Heart left ventricle (tissue), 16 donors: ENCODE measurements around the gene CELSR3. TPM values are rescaled to one million over a fixed set of nuclear protein-coding genes. Genes with fewer than 3 reads are reported as not detected.

Experiments used
- ATAC-seq, 4 donors: fragments of 200-7000 bp; cut with Tn5 transposase; one replicate each; pipeline ENCODE4 v1.9.1; 2020 to 2022; ENCODE audit warnings: moderate library complexity in 4 of 4, mild to moderate bottlenecking in 3 of 4, moderate number of reproducible peaks in 1 of 4
- DNase-seq, 5 donors: peaks; one replicate each; pipeline ENCODE4 v3.0.0-alpha.2; 2020
- H3K27ac ChIP-seq, 12 donors: fragments of 200-600 bp; sonication (generic) in 4 of 12; one replicate each; pipeline versions ENCODE4 v1.5.0 to v1.8.0; 2016 to 2022; ENCODE audit warnings: mild to moderate bottlenecking in 2 of 12
- H3K27me3 ChIP-seq, 9 donors: fragments of 200-600 bp; sonication (generic) in 2 of 9; one replicate each; pipeline versions ENCODE4 v1.5.1 to v1.8.0; 2016 to 2022; ENCODE audit warnings: mild to moderate bottlenecking in 3 of 9
- H3K36me3 ChIP-seq, 9 donors: fragments of 200-600 bp; sonication (generic) in 2 of 9; one replicate each; pipeline versions ENCODE4 v1.5.0 to v1.8.0; 2018 to 2022; ENCODE audit warnings: mild to moderate bottlenecking in 2 of 9
- H3K4me1 ChIP-seq, 12 donors: fragments of 200-600 bp; sonication (generic) in 4 of 12; one replicate each; pipeline versions ENCODE4 v1.5.0 to v1.8.0; 2016 to 2022; ENCODE audit warnings: mild to moderate bottlenecking in 3 of 12
- H3K4me3 ChIP-seq, 12 donors: fragments of 200-600 bp; sonication (generic) in 4 of 12; one replicate each; pipeline versions ENCODE4 v1.5.0 to v1.8.0; 2017 to 2022; ENCODE audit warnings: mild to moderate bottlenecking in 9 of 12, moderate library complexity in 4 of 12
- H3K9me3 ChIP-seq, 12 donors: fragments of 200-600 bp; sonication (generic) in 4 of 12; one replicate each; pipeline versions ENCODE4 v1.5.0 to v1.8.0; 2016 to 2022; ENCODE audit warnings: mild to moderate bottlenecking in 1 of 12
- POLR2A ChIP-seq, 2 donors: fragments of 450-650 bp; IDR thresholded peaks; one replicate each; pipeline ENCODE4 v1.6.1; 2017; ENCODE audit warnings: antibody characterized with exemption in 2 of 2, mild to moderate bottlenecking in 2 of 2, moderate library complexity in 2 of 2
- WGBS, 4 donors: extraction: QIAGEN DNeasy Blood & Tissue Kit in 2 of 4; methylation state at CpG; one replicate each; pipeline versions ENCODE4 v1.1.5 to v1.1.7; 2013 to 2018; 5-methylcytosine and 5-hydroxymethylcytosine counted together
- intact Hi-C, 10 donors: fragments of 100-400 bp; cut with DNase I; formaldehyde crosslinking; loops; one replicate each; pipeline versions ENCODE4 v1.11.1 to v1.14.2; 2022
- polyA plus RNA-seq, 2 donors: library from polyadenylated mRNA; stranded (reverse); fragments of 200-250 nt; gene quantifications; one replicate each; pipeline ENCODE4 v1.2.3, GENCODE V29; 2013
- total RNA-seq, 9 donors: library from RNA; depleted of rRNA in 2 of 9; stranded (reverse); fragments of >200 nt in 2 of 9; fragmentation: NEBNext Ultra II Directional in 3 of 9; extraction: Animal tissue kit (Norgen Biotek cat#: 25700) in 3 of 9; gene quantifications; one replicate each; pipeline versions ENCODE4 v1.1.0 to v1.2.4, GENCODE V29; 2016 to 2023
- TF ChIP-seq, protein P1 (sequence below), 12 donors: fragments of 200-600 bp; sonication (generic) in 4 of 12; IDR thresholded peaks; one replicate each; pipeline versions ENCODE4 v1.5.0 to v1.8.0; 2018 to 2022; ENCODE audit warnings: antibody characterized with exemption in 12 of 12, mild to moderate bottlenecking in 5 of 12
- donor health status: ischemic (EF 13 %, LVEDD 7.1; RV severe dilation, severe dysfunction).
- donor health status: healthy with polysubstance abuse.
- donor health status: DM: no; HTN: yes; CAD: no.
- donor health status: DM: no; HTN: no; CAD: no.
- donor health status: ischemic (EF 25% LVEDD 6.9; RV normal size, moderate dysfunction).
- donor health status: ischemic (EF 25% LVEDD 5.7; RV mildly dilated, moderate dysfunction).
- donor health status: healthy.
- donor health status: DM: yes; HTN: yes; CAD: no.
- donor health status: ischemic (EF 35%, LVEDD 5.7; RV mildly dilated, moderate dysfunction).
- donor health status: nonischemic (EF 11% LVEDD 7.7; RV severe dilation, severe dysfunction).
- donor health status: DM: yes; HTN: yes; CAD: no.
- donor health status: PGD.
- donor health status: ischemic (EF 29% LVEDD 5.4; RV normal size, mild dysfunction).
- donor health status: nonischemic (EF 23%, LVEDD 6.1; RV moderate dilation, normal function).

Gene CELSR3
- total and polyA plus RNA-seq, 11 donors: 0.10 to 0.36 (median 0.19) TPM

DNA sequence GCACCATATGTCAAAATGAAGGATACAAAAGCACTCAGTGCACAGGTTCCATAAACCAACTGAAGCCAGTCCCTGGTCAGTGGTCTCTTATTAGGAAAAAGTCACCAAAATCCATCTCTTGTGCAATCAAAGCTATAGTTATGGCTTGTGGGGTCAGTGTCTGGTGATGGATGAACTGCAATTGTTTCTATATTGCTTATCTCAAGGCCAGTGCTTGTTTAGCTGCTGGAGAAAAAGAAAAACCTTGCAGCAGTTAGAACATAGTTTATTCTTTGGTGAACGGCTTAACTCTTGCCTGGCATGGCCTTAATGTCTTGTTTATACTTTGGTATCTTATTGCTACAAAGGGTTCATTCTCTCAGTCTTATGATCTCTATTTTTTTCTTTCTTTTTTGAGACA is 50.4 kb downstream of the CELSR3 start:
- no peaks in the 10 kb centered on the region for H3K27me3 ChIP-seq
- TF ChIP-seq, protein P1, sequence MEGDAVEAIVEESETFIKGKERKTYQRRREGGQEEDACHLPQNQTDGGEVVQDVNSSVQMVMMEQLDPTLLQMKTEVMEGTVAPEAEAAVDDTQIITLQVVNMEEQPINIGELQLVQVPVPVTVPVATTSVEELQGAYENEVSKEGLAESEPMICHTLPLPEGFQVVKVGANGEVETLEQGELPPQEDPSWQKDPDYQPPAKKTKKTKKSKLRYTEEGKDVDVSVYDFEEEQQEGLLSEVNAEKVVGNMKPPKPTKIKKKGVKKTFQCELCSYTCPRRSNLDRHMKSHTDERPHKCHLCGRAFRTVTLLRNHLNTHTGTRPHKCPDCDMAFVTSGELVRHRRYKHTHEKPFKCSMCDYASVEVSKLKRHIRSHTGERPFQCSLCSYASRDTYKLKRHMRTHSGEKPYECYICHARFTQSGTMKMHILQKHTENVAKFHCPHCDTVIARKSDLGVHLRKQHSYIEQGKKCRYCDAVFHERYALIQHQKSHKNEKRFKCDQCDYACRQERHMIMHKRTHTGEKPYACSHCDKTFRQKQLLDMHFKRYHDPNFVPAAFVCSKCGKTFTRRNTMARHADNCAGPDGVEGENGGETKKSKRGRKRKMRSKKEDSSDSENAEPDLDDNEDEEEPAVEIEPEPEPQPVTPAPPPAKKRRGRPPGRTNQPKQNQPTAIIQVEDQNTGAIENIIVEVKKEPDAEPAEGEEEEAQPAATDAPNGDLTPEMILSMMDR (IDR thresholded peaks at IDR 0.05): no peak
- TF ChIP-seq POLR2A (IDR thresholded peaks at IDR 0.05): no peak
- DNase-seq (no peak), ATAC-seq (no peak)
- no peak overlapping the region for H3K4me3 ChIP-seq
- WGBS, 4 donors: 68 to 79% (median 73%) methylated on average over 1 of the region's 1 CpG
- peaks cover 0 to 7% (median 5%) of the 10 kb centered on the region in 12 donors for H3K9me3 ChIP-seq
- intact Hi-C loops: no loop called here
- no peak overlapping the region for H3K27ac ChIP-seq
- H3K36me3 ChIP-seq: peaks cover 0 to 10% (median 5%) of the 10 kb centered on the region in 9 donors
- H3K4me1 ChIP-seq: peaks cover 0 to 23% (median 15%) of the 10 kb centered on the region in 12 donors

DNA sequence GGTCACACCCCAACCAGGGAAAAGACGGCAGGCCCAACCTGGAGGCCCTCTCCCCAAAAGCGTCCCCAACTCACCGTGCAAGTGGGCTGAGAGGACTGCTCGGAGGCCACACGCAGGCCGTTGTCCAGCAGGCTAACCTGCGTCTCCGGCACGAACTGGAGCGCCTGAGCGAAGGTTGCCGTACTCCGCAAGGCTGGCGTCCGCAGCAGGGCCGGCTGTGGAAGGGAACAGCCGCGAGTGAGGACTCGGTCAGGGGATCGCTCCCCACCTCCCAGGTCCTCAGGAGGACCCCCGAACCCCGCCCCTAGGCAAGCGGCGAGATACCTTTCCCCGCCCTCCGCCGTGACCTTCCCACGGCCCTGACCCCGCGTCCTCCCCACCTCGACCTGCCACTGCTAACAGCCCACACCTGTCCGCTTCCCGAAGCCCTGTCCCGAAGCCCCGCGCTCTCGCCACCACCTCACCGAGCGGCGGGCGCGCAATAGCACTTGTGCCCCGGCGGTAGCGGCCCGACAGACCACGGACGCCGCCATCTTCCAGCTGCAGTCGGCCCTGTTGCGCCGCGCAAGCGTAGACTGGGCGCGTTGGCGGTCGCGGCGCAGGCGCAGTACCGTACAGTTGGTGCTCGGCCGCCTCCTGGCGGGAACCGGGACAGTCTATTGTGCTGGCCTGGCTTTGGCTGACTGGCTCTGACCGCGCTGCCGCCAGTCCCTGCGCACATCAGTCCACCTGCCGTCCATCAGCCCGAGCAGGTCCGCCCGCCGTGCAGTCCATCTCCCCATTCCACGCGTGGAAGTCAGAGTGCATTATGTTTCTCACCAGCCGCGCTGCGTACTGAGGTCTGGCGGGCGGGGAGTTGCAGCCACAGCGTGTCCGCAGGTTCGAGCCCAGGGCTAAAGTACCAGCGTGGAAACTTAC is 53.3 kb downstream of the CELSR3 start, which contains the start of gene UQCRC1:
TSS of gene UQCRC1 (minus strand) at position 559 of the 918 bp plus-strand sequence. CDS start at position 533, 26 bp downstream.
- peaks cover 0 to 51% (median 19%) of the 10 kb centered on the region in 12 donors for H3K4me1 ChIP-seq
- DNase-seq (peak; percentile 92 to 97 (median 94)), ATAC-seq (peak; percentile 99)
- TF ChIP-seq, protein P1 (IDR thresholded peaks at IDR 0.05): peak; percentile 58 to 91 (median 79)
- peak; percentile 85 to 89 for TF ChIP-seq POLR2A (IDR thresholded peaks at IDR 0.05)
- H3K9me3 ChIP-seq: no peaks in the 10 kb centered on the region
- intact Hi-C loops: loop anchor here in 6 of 10 donors (1.0 to 5.0 kb wide), 5 partner anchors 25 to 52 kb away; partner anchors contain the start of genes PFKFB4 (in 2 of the 6), SLC26A6 (in 2 of the 6) and UCN2 (in 1 of the 6)
- 2 to 5% (median 2%) methylated on average over 31 to 86 of the region's 86 CpGs for WGBS, 4 donors
- H3K27ac ChIP-seq: peak within 1 kb of the TSS; percentile 83 to 98 (median 94)
- H3K27me3 ChIP-seq: no peaks in the 10 kb centered on the region
- H3K36me3 ChIP-seq: peaks cover 0 to 39% (median 32%) of the 10 kb centered on the region in 9 donors
- H3K4me3 ChIP-seq: peak within 1 kb of the TSS; percentile 65 to 98 (median 84)

DNA sequence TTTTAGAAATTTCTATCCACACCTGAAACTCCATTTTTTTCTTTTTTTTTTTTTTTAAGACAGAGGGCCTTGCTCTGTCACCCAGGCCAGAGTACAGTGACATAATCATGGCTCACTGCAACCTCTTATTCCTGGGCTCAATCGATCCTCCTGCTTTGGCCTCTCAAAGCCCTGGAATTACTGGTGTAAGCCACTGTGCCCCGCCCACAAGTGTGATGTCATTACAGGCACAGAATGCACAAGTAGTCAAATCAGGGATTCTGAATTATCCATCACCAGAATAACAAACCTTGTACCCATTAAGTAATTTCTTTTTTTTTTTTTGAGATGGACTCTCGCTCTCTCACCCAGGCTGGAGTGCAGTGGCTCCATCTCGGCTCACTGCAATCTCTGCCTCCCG is 55.2 kb downstream of the CELSR3 start:
- DNase-seq (peak in 1 of 5 donors; percentile 36), ATAC-seq (no peak)
- intact Hi-C loops: loop anchor here in 3 of 10 donors (5.0 kb wide), 2 partner anchors 45 to 50 kb away; partner anchors contain the start of genes PFKFB4 (in 2 of the 3) and UCN2 (in 1 of the 3)
- TF ChIP-seq, protein P1 (IDR thresholded peaks at IDR 0.05): no peak
- TF ChIP-seq POLR2A (IDR thresholded peaks at IDR 0.05): no peak
- Histone ChIP-seq H3K27ac (no peak overlapping the region), H3K9me3 (no peaks in the 10 kb centered on the region), H3K4me1 (peaks cover 0 to 68% (median 19%) of the 10 kb centered on the region in 12 donors), H3K4me3 (peak overlapping the region in 1 of 12 donors; percentile 73), H3K36me3 (peaks cover 0 to 57% (median 51%) of the 10 kb centered on the region in 9 donors), H3K27me3 (no peaks in the 10 kb centered on the region)
- WGBS, 4 donors: 91 to 96% (median 94%) methylated on average over 5 of the region's 5 CpGs

DNA sequence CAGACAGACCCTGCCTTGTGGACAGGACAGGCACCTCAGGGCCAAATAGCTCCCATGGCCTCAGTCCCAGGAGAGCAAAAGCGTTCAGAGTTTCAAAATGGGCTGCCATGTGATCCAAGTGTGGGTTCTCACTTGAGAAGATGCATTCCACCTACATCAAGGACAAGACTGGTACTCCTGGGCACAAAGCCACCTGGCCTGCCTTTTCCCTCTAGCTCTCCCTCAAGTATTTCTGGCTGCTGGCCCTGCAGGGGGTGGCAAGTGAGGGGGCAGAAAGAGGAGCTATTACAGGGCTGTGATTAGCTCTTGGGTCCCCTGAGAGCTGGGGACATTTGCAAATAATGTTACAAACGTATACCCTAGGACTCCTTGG is 61.1 kb downstream of the CELSR3 start:
- H3K9me3 ChIP-seq: no peaks in the 10 kb centered on the region
- TF ChIP-seq POLR2A (IDR thresholded peaks at IDR 0.05): no peak
- TF ChIP-seq, protein P1 (IDR thresholded peaks at IDR 0.05): no peak
- ATAC-seq (peak; percentile 6 to 33 (median 28)), DNase-seq (peak; percentile 70 to 91 (median 79))
- intact Hi-C loops: loop anchor here in 2 of 10 donors (5.0 kb wide), 1 partner anchor 39 kb away; the partner anchor contains the start of gene UCN2 (in 2 of the 2)
- no peaks in the 10 kb centered on the region for H3K27me3 ChIP-seq
- peaks cover 0 to 93% (median 79%) of the 10 kb centered on the region in 9 donors for H3K36me3 ChIP-seq
- H3K4me1 ChIP-seq: peaks cover 8 to 92% (median 48%) of the 10 kb centered on the region in 12 donors
- WGBS, 4 donors: 18 to 34% (median 30%) methylated on average over 2 of the region's 2 CpGs
- no peak overlapping the region for H3K4me3 ChIP-seq
- H3K27ac ChIP-seq: peak overlapping the region in 10 of 12 donors; percentile 34 to 97 (median 82)
